Activated naive CD4-positive, alpha-beta T cell (primary cell): ENCODE measurements around the gene PAM.
"Not testable (repeated sequence)": the region's sequence is repeated elsewhere in the genome, so short reads cannot be mapped to it uniquely, and the experiment has no call there.

Experiments used
- DNase-seq, 4 experiments: peaks; one replicate each; lab custom pipeline; 2025; lab: John Stamatoyannopoulos, UW

Gene PAM

GRCh38 chr5:102751903-102752376 lies 3.2 kb upstream of the PAM start:
- DNase-seq, result not testable (repeated sequence)

- peak in 1 of 4 experiments; percentile 1 for DNase-seq
Observed at GRCh38 chr5:102753889-102754766, 977 bp upstream of the PAM start.

- DNase-seq, result peak in 3 of 4 experiments; percentile 7 to 41 (median 29)
Observed at GRCh38 chr5:102755686-102756371, 724 bp downstream of the PAM start.

- DNase-seq, result no peak
Observed at GRCh38 chr5:102758576-102758975, 3.5 kb downstream of the PAM start.

- DNase-seq, result no peak
Observed at GRCh38 chr5:102759289-102759688, 4.2 kb downstream of the PAM start.

GRCh38 chr5:102759700-102760099 lies 4.6 kb downstream of the PAM start:
- DNase-seq, result no peak

GRCh38 chr5:102760815-102761214 lies 5.7 kb downstream of the PAM start:
- no peak for DNase-seq

- DNase-seq, result no peak
Observed at GRCh38 chr5:102762095-102762534, 7.0 kb downstream of the PAM start.

- DNase-seq, result no peak
Observed at GRCh38 chr5:102762562-102763227, 7.6 kb downstream of the PAM start.

GRCh38 chr5:102763734-102764133 lies 8.6 kb downstream of the PAM start:
- DNase-seq, result no peak

GRCh38 chr5:102764381-102765004 lies 9.4 kb downstream of the PAM start:
- no peak for DNase-seq

GRCh38 chr5:102765350-102765749 lies 10.2 kb downstream of the PAM start:
- DNase-seq, result no peak

- no peak for DNase-seq
Observed at GRCh38 chr5:102766295-102767090, 11.4 kb downstream of the PAM start.

- no peak for DNase-seq
Observed at GRCh38 chr5:102767862-102768261, 12.8 kb downstream of the PAM start.

GRCh38 chr5:102770803-102771202 lies 15.7 kb downstream of the PAM start:
- no peak for DNase-seq

GRCh38 chr5:102771435-102771834 lies 16.3 kb downstream of the PAM start:
- DNase-seq, result no peak

- no peak for DNase-seq
Observed at GRCh38 chr5:102772273-102772672, 17.2 kb downstream of the PAM start.

GRCh38 chr5:102773133-102773532 lies 18.0 kb downstream of the PAM start:
- DNase-seq, result no peak

- DNase-seq, result not testable (repeated sequence)
Observed at GRCh38 chr5:102775756-102776155, 20.7 kb downstream of the PAM start.

- no peak for DNase-seq
Observed at GRCh38 chr5:102777099-102777498, 22.0 kb downstream of the PAM start.

- DNase-seq, result no peak
Observed at GRCh38 chr5:102778478-102778877, 23.4 kb downstream of the PAM start.
